ENCODE results near the gene TRIM47. TPM values are rescaled to one million over a fixed set of nuclear protein-coding genes. Genes with fewer than 3 reads are reported as not detected.
A peak's percentile ranks its signal among the peaks of the same experiment; 100 is the strongest.

The TRIM47 gene
- total and polyA plus RNA-seq, 8 donors, result 3.5 to 40.4 (median 18.1) TPM

DNA sequence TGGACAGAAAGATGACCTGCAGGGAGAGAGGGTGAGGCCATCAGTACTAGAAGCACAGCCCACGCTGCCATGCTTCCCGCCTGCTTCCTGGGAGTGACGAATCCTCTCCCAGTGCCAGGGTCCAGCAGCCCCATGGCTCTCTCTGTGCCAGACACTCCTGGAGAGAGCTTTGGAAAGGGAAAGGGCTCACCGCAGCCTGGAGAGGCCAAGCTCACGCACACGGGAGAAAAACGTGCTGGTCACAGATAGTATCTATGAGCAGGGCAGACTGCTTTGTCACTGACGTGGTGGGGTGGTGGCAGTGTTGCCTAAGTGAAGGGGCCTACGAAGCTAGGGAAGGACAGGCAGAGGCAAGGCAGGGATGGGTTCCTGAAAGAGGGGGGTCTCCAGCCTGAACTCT is 28.7 kb downstream of the TRIM47 start:
- peak in 1 of 2 donors; percentile 9 for DNase-seq
- 78 to 87% (median 82%) methylated on average over 9 of the region's 9 CpGs for WGBS, 5 donors
- intact Hi-C loops (cut with DNase I; ENCODE audit: low total_unique reads), result no loop called here
- peaks cover 64 to 99% (median 88%) of the 10 kb centered on the region in 4 donors for H3K4me1 ChIP-seq
- TF ChIP-seq EP300 (IDR thresholded peaks at IDR 0.05), result no peak
- TF ChIP-seq, protein P1, sequence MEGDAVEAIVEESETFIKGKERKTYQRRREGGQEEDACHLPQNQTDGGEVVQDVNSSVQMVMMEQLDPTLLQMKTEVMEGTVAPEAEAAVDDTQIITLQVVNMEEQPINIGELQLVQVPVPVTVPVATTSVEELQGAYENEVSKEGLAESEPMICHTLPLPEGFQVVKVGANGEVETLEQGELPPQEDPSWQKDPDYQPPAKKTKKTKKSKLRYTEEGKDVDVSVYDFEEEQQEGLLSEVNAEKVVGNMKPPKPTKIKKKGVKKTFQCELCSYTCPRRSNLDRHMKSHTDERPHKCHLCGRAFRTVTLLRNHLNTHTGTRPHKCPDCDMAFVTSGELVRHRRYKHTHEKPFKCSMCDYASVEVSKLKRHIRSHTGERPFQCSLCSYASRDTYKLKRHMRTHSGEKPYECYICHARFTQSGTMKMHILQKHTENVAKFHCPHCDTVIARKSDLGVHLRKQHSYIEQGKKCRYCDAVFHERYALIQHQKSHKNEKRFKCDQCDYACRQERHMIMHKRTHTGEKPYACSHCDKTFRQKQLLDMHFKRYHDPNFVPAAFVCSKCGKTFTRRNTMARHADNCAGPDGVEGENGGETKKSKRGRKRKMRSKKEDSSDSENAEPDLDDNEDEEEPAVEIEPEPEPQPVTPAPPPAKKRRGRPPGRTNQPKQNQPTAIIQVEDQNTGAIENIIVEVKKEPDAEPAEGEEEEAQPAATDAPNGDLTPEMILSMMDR (IDR thresholded peaks at IDR 0.05), result no peak
- TF ChIP-seq POLR2AphosphoS5 (IDR thresholded peaks at IDR 0.05), result no peak
- TF ChIP-seq POLR2A (IDR thresholded peaks at IDR 0.05), result no peak
- H3K27ac ChIP-seq, result peak overlapping the region in 4 of 5 donors; percentile 90 to 99 (median 95)
- no peaks in the 10 kb centered on the region for H3K27me3 ChIP-seq
- H3K36me3 ChIP-seq, result peaks cover 52 to 73% (median 70%) of the 10 kb centered on the region in 4 donors
- no peak overlapping the region for H3K4me3 ChIP-seq
- no peaks in the 10 kb centered on the region for H3K9me3 ChIP-seq

GRCh38 chr17:75849279-75849646 is 29.1 kb downstream of the TRIM47 start:
- intact Hi-C loops (cut with DNase I; ENCODE audit: low total_unique reads), result no loop called here
- Histone ChIP-seq H3K4me3 (no peak overlapping the region), H3K27me3 (no peaks in the 10 kb centered on the region), H3K4me1 (peaks cover 63 to 100% (median 89%) of the 10 kb centered on the region in 4 donors), H3K36me3 (peaks cover 52 to 73% (median 70%) of the 10 kb centered on the region in 4 donors), H3K27ac (peak overlapping the region in 4 of 5 donors; percentile 90 to 99 (median 95)), H3K9me3 (no peaks in the 10 kb centered on the region)
- WGBS, 5 donors, result 75 to 85% (median 80%) methylated on average over 11 of the region's 11 CpGs
- TF ChIP-seq, protein P1 (IDR thresholded peaks at IDR 0.05), result no peak
- TF ChIP-seq POLR2A (IDR thresholded peaks at IDR 0.05), result no peak
- no peak for TF ChIP-seq EP300 (IDR thresholded peaks at IDR 0.05)
- no peak for TF ChIP-seq POLR2AphosphoS5 (IDR thresholded peaks at IDR 0.05)
- no peak for DNase-seq

- peak overlapping the region; percentile 17 to 99 (median 91) for H3K27ac ChIP-seq
- no peaks in the 10 kb centered on the region for H3K27me3 ChIP-seq
- peaks cover 58 to 100% (median 89%) of the 10 kb centered on the region in 4 donors for H3K4me1 ChIP-seq
- intact Hi-C loops (cut with DNase I; ENCODE audit: low total_unique reads), result no loop called here
- DNase-seq, result peak; percentile 86 to 88
- no peaks in the 10 kb centered on the region for H3K9me3 ChIP-seq
- TF ChIP-seq, protein P1 (IDR thresholded peaks at IDR 0.05), result peak in 5 of 7 experiments; percentile 38 to 65 (median 55)
- TF ChIP-seq EP300 (IDR thresholded peaks at IDR 0.05) (no peak), POLR2AphosphoS5 (IDR thresholded peaks at IDR 0.05) (peak in 2 of 3 donors; percentile 37 to 63), POLR2A (IDR thresholded peaks at IDR 0.05) (no peak)
- WGBS, 5 donors, result 23 to 36% (median 33%) methylated on average over 8 to 16 of the region's 16 CpGs
- H3K36me3 ChIP-seq, result peaks cover 52 to 73% (median 70%) of the 10 kb centered on the region in 4 donors
- H3K4me3 ChIP-seq, result no peak overlapping the region
Observed at GRCh38 chr17:75848523-75849278, 29.7 kb downstream of the TRIM47 start.

- DNase-seq, result peak in 1 of 2 donors; percentile 8
- 81 to 86% (median 85%) methylated on average over 20 to 25 of the region's 25 CpGs for WGBS, 5 donors
- H3K27me3 ChIP-seq, result no peaks in the 10 kb centered on the region
- H3K27ac ChIP-seq, result peak overlapping the region; percentile 77 to 99 (median 91)
- no peak overlapping the region for H3K4me3 ChIP-seq
- TF ChIP-seq EP300 (IDR thresholded peaks at IDR 0.05) (no peak), POLR2AphosphoS5 (IDR thresholded peaks at IDR 0.05) (no peak)
- TF ChIP-seq, protein P1 (IDR thresholded peaks at IDR 0.05), result no peak
- no peaks in the 10 kb centered on the region for H3K9me3 ChIP-seq
- H3K4me1 ChIP-seq, result peaks cover 50 to 98% (median 81%) of the 10 kb centered on the region in 4 donors
- peaks cover 52 to 73% (median 70%) of the 10 kb centered on the region in 4 donors for H3K36me3 ChIP-seq
- intact Hi-C loops (cut with DNase I; ENCODE audit: low total_unique reads), result no loop called here
Observed at GRCh38 chr17:75847614-75848522, 30.5 kb downstream of the TRIM47 start.

All from stomach (tissue), 9 donors.